Activated CD4-positive, alpha-beta T cell treated with anti-CD3 and anti-CD28 coated beads for 48 hours (primary cell): ENCODE measurements around the gene IGF2R.

Experiments used
- DNase-seq: peaks from one replicate; pipeline ENCODE4 v3.0.0-alpha.2; 2020

Gene IGF2R

DNA sequence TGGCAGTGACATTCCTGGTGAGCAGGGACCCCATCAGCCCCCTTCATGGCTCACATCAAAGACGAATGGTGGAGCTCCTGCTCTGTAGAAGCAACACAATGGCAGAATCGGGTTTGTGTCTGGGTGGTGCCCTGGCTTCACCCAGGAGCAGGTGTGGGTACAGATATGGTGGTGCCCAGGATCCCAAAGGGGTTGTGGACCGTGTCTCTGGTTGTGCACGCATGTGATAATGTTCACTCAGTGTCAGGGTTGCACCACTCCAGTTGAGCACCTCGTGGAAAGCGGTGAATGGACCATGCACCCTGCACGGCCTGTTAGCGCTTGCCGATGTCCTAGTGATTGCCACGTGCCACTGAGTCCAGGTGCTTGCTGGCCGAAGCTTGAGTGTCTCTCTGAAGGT, 63.0 kb downstream of the IGF2R start:
- DNase-seq = no peak

DNA sequence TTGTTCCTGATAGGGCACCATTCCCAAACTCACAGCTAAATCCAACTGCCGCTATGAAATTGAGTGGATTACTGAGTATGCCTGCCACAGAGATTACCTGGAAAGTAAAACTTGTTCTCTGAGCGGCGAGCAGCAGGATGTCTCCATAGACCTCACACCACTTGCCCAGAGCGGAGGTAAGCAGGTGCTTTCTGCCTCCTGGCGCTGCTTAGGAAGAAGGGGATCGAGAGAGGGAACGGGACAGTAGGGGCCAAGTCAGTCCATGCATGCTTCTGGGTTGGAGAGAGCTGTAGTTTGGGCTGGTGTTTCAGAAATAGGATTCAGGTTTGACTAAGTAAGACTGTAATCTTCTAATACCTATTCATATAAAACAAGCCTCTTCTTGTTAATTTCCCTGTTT, 63.7 kb downstream of the IGF2R start:
- no peak for DNase-seq

DNA sequence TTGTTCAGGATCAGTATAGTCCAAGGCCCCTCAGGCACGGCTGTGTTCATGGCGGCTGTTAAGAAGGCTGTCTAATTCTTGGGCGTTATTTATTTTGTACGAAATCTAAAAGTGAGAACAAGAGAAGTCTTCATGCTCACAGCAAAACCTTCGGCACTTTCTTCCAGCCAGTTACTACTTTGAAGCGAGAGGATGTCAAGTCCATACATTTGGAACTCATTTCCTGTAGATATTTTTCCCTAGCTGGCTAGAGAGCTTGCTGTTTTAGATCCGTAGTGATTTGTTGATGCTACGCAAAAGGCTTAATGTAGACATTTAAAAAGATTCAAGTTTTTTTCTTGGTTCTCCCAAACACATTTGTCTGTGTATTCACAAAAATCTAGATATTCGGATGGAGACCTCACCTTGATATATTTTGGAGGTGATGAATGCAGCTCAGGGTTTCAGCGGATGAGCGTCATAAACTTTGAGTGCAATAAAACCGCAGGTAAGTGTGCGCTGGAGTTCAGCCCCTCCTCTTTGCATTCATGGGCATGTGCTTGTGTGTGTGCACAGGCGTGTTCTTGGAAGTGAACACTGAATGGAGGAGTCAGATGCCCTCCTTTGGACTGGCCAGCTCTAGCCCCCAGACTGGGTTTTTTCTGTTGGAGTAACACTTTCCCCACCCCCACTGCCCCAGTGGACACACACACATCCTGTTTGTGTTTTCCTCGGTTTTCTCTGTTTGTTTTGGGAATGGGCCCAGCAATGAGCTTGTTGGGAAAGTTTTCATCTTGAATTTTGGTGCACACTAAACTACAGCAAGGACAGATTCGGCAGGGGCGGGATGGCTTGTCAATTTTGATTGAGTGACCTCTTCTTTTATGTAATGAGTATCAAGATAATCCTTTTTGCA, 65.4 kb downstream of the IGF2R start:
- DNase-seq = no peak

GRCh38 chr6:160035241-160035640, 66.4 kb downstream of the IGF2R start:
- no peak for DNase-seq

DNA sequence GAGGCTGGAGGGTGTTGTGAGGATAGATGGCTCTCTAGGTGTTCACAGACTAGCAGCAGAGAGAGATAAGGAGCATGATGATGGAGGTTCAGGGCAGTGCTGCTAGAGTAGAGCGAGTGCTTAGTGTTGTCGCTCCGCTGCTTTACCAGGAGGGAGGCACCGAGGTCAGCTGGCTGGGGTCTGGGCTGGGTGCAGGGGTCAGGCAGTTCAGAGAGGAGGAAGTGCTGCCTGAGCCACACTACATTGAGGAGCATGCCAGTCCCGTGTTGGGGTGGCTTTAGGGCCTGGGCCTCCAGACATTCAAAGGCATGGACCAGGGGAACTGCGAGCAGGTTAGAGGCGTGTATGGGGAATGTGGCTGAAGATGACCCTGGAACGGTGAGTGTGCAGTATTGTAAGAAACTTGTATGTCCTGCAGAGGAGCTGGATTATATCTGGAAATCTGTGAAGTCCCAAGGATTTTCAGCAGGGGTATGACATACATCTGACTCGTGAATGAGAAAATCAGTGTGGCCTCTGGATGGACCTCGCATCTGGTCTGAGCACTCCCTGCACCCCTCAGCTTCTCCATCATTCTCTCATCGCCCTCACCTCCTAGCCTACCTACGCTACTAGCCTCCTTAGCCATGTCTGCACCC, 66.9 kb downstream of the IGF2R start:
- no peak for DNase-seq

DNA sequence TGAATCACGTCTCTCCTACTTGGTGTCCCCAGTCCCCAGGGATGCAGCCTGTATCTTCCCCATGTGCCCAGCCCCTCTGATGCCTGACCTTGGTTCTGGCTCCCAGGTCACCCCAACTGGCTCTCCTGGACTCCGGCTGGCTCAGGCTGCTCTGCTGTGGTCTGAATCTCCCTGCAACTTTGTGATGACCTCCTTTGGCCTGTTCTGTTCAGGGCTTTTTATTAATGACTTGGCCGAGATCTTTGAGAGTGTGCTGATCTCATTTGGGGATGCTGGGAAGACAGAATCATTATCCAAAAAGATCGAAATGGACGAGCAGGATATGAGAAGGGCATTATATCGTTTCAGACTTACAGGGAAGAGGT, 67.4 kb downstream of the IGF2R start:
- no peak for DNase-seq

DNA sequence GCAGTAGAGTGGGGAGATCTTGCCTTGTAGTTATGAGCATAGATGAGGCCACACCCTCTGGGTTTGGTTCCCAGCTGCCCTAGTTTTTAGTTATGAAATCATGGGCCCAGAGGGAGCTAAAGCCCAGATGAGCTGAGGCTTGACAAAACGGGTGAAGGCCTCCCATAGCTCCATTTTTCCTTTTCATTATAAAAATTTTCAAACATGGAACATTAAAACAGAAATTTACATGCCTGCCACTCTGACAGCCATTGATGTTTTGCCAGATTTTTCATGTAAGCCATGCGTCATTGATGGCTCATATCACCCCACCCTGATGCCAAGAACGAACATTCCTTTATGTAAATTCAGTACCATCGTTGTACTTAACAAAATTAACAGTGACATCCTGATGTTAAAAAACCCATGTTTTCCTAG, 67.9 kb downstream of the IGF2R start:
- no peak for DNase-seq

GRCh38 chr6:160038479-160038878, 69.6 kb downstream of the IGF2R start:
- DNase-seq = no peak

DNA sequence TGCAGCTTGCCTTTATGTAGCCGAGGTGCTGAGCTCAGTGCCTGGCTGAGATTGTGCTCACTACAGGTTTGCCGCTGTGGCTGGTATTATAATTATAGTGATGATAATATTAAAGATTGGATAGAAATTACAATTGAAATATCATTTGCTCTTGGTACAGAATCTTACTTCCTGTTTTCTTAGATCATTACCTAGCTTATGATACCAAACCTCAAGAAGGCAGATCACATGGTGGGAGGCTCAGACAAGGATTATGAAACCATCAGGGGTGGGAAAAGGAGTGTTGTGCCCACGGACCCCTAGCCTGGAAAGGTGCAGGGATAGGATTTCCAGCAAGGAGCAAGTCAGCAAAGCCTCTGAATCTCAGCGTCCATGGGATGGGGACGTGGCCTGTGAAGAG, 70.6 kb downstream of the IGF2R start:
- DNase-seq = no peak

- DNase-seq = no peak
Measured at GRCh38 chr6:160040055-160040454, 71.2 kb downstream of the IGF2R start.

DNA sequence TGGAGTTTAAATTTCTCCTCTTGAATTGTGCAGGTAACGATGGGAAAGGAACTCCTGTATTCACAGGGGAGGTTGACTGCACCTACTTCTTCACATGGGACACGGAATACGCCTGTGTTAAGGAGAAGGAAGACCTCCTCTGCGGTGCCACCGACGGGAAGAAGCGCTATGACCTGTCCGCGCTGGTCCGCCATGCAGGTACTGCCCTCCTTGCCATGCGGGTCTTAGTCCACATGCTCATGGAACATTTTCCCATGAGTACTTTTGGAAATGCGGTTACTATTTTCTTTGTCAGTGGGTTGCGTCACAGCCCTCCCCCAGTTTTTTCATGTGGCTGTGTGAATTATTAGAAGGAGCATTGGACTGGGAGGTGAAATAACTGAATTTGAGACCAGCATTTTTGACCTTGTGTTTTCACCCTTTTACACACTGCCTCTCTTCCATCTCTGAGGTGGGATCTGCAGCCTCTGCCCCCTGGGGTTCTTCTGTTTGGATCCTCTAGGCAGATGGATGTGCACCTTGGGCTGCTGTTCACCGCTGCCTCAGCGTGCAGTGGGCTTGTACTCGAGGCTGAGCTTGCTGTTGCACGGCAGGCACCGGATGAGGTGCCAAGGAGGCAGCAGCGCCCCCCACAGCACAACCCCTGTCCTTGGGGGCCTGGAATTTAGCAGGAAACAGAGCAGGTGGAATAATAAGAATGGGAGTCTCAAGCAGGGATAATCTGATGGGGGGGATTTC, 71.8 kb downstream of the IGF2R start:
- DNase-seq = no peak

- DNase-seq = no peak
Measured at GRCh38 chr6:160041608-160042007, 72.7 kb downstream of the IGF2R start.

GRCh38 chr6:160042014-160042773, 73.3 kb downstream of the IGF2R start:
- no peak for DNase-seq

DNA sequence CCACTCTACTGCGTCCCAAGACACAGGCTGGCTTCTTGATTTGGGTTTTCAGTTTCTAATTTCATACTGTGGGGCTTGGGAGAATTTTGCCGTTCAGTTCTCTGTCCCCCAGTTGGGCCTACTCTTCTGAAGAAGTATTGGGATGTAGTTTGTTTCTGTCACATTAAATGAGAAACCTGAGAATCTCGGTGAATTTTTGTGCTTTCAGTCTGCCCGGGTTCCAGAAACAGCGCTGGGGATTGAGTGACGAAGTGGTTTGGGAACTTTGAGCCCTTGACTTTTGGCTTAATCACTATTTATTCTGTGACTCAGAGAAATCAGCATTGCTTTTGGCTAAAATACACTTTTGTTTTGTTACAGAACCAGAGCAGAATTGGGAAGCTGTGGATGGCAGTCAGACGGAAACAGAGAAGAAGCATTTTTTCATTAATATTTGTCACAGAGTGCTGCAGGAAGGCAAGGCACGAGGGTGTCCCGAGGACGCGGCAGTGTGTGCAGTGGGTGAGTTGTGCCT, 74.0 kb downstream of the IGF2R start:
- DNase-seq = no peak

GRCh38 chr6:160043784-160044183, 74.9 kb downstream of the IGF2R start:
- DNase-seq = no peak

GRCh38 chr6:160044687-160045086, 75.8 kb downstream of the IGF2R start:
- DNase-seq = no peak

DNA sequence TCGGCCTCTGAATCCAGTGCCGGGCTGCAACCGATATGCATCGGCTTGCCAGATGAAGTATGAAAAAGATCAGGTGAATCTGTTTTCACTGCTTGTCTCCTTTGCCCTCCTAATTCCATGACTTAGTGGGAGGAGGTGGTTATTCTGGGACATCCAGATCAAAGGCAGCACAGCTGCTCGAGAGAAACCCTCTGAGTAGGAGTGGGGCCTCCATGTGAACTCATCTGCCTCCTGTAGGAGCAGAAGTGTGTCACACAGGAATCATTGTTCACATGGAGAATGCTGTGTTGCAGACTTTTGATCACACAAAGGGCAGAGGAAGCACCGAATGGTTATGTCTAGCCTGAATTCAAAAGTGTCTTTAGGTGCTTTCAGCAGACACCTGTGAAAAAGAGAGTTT, 79.6 kb downstream of the IGF2R start:
- no peak for DNase-seq

GRCh38 chr6:160049346-160049745, 80.5 kb downstream of the IGF2R start:
- no peak for DNase-seq

DNA sequence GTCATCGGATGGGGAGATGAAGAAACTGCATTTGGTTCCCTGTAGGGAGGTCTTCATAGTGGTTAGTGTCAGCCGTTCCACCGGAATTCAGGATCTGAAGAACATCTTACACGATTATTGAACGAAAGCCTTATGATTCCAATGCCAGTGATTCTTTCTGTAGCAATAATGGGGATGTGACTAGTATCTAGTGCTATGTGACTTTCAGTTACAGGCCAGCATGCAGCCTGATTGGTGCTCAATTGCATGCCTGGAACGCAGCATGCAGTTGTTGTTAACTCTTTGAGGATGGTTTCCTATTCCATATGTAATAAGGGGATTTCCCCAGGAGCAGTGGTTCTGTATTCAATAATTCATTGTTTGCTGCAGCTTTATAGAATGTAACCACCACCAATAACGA, 81.1 kb downstream of the IGF2R start:
- no peak for DNase-seq

- DNase-seq = no peak
Measured at GRCh38 chr6:160051390-160051789, 82.5 kb downstream of the IGF2R start.

DNA sequence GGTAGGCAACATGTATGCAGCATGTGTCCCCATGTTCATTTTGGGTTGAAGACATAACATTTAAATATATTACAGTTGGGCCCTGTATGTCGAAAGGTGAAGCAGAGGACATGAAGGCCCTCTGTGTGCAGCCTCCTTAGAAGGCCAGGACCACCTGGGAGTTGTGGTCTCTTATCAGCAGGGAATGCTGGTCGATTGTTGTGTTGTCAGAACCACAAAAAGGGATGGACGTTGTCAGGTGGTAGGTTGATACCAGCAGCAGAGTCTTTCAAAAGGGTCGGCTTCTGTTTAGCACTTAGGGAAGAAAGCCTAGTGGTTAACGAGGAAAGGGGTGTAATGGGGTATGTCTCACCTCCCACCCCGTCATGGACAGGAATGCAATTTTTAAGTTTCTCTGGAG, 85.4 kb downstream of the IGF2R start:
- DNase-seq = no peak

DNA sequence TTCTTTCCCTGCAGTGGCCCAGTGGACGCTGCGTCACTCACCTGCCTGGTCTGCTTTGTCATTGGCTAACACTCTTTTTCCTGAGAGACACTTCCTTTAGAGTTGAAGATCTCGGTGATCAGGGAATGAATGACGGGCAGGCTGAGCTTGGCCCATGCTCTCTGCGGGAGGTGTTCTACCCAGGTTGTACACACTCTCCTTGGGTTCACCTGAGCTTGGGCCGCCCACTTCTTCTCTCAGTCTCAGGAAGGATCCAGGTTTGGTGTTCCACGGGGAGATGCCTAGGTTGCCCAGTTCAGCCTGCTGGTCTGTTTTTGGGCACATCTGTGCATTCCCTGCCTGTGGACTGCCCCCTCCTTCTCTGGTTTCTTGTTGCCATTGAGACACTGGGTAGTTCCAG, 86.0 kb downstream of the IGF2R start:
- no peak for DNase-seq

- no peak for DNase-seq
Measured at GRCh38 chr6:160055378-160055777, 86.5 kb downstream of the IGF2R start.
